HEK293 (cell line): ENCODE results near the gene SMTNL2.

ENCODE experiments used
- GLIS1 ChIP-seq: fragments of 450-650 bp; formaldehyde crosslinking; IDR thresholded peaks from 2 replicates; pipeline ENCODE4 v1.5.1; 2016; ENCODE audit warnings: missing biosample characterization, missing genetic modification characterization
- MEIS1 ChIP-seq: sonication (generic); formaldehyde crosslinking; IDR thresholded peaks from 2 replicates; pipeline ENCODE4 v1.8.1; 2022; ENCODE audit warnings: missing genetic modification reagents, mild to moderate bottlenecking, borderline replicate concordance
- MYNN ChIP-seq: fragments of 450-650 bp; formaldehyde crosslinking; IDR thresholded peaks from 2 replicates; pipeline ENCODE4 v1.5.1; 2016; ENCODE audit warnings: missing biosample characterization, missing genetic modification characterization, borderline replicate concordance
- OSR2 ChIP-seq: fragments of 450-650 bp; formaldehyde crosslinking; IDR thresholded peaks from 2 replicates; pipeline ENCODE4 v1.5.1; 2016; ENCODE audit warnings: missing biosample characterization, missing genetic modification characterization
- SCRT1 ChIP-seq: fragments of 450-650 bp; formaldehyde crosslinking; IDR thresholded peaks from 2 replicates; pipeline ENCODE4 v1.5.1; 2016; ENCODE audit warnings: missing biosample characterization, missing genetic modification characterization, borderline replicate concordance
- SP3 ChIP-seq: fragments of 450-650 bp; formaldehyde crosslinking; IDR thresholded peaks from 2 replicates; pipeline ENCODE4 v1.5.1; 2016; ENCODE audit warnings: missing biosample characterization, missing genetic modification characterization
- TRIM28 ChIP-seq: IDR thresholded peaks from 2 replicates; pipeline ENCODE4 v1.6.1; 2011; ENCODE audit warnings: low read length, control low read depth, borderline replicate concordance
- YY2 ChIP-seq: fragments of 450-650 bp; formaldehyde crosslinking; IDR thresholded peaks from 2 replicates; pipeline ENCODE4 v1.5.1; 2016; ENCODE audit warnings: missing biosample characterization, missing genetic modification characterization
- ZBTB48 ChIP-seq: fragments of 450-650 bp; formaldehyde crosslinking; IDR thresholded peaks from 2 replicates; pipeline ENCODE4 v1.5.1; 2016; ENCODE audit warnings: missing biosample characterization, missing genetic modification characterization
- ZIC2 ChIP-seq: fragments of 450-650 bp; formaldehyde crosslinking; IDR thresholded peaks from 2 replicates; pipeline ENCODE4 v1.5.1; 2016; ENCODE audit warnings: missing biosample characterization, missing genetic modification characterization
- ZNF174 ChIP-seq: fragments of 450-650 bp; formaldehyde crosslinking; IDR thresholded peaks from 2 replicates; pipeline ENCODE4 v1.5.0; 2017; ENCODE audit warnings: missing biosample characterization, mild to moderate bottlenecking, missing genetic modification characterization
- ZNF24 ChIP-seq: fragments of 450-650 bp; formaldehyde crosslinking; IDR thresholded peaks from 2 replicates; pipeline ENCODE4 v1.5.1; 2016; ENCODE audit warnings: missing biosample characterization, missing genetic modification characterization
- ZNF335 ChIP-seq: fragments of 450-650 bp; formaldehyde crosslinking; conservative IDR thresholded peaks from 2 replicates; pipeline ENCODE4 v1.5.1; 2016; ENCODE audit warnings: missing biosample characterization, missing genetic modification characterization
- ZNF341 ChIP-seq: fragments of 450-650 bp; formaldehyde crosslinking; IDR thresholded peaks from 2 replicates; pipeline ENCODE4; 2016; ENCODE audit warnings: low read depth, missing biosample characterization, missing genetic modification characterization
- ZNF555 ChIP-seq: fragments of 450-650 bp; formaldehyde crosslinking; conservative IDR thresholded peaks from 2 replicates; pipeline ENCODE4 v1.5.1; 2017; ENCODE audit warnings: missing biosample characterization, mild to moderate bottlenecking, missing genetic modification characterization, inconsistent platforms
- ZNF585B ChIP-seq: fragments of 450-650 bp; formaldehyde crosslinking; IDR thresholded peaks from 2 replicates; pipeline ENCODE4 v1.5.1; 2016; ENCODE audit warnings: missing biosample characterization, missing genetic modification characterization
- ZNF596 ChIP-seq: fragments of 450-650 bp; IDR thresholded peaks from 2 replicates; pipeline ENCODE4 v1.5.0; 2018; ENCODE audit warnings: missing biosample characterization, mild to moderate bottlenecking, missing genetic modification characterization, moderate library complexity
- ZNF623 ChIP-seq: fragments of 450-650 bp; formaldehyde crosslinking; IDR thresholded peaks from 2 replicates; pipeline ENCODE4 v1.5.1; 2016; ENCODE audit warnings: missing biosample characterization, missing genetic modification characterization
- TF ChIP-seq, protein P1 (sequence below): fragments of 450-650 bp; IDR thresholded peaks from 2 replicates; pipeline ENCODE4 v1.5.1; 2018; ENCODE audit warnings: missing biosample characterization, mild to moderate bottlenecking, missing genetic modification characterization
- TF ChIP-seq, protein P2 (sequence below): fragments of 450-650 bp; formaldehyde crosslinking; IDR thresholded peaks from 2 replicates; pipeline ENCODE4 v1.5.1; 2017; ENCODE audit warnings: missing biosample characterization, missing genetic modification characterization
- TF ChIP-seq, protein P3 (sequence below): fragments of 450-650 bp; formaldehyde crosslinking; conservative IDR thresholded peaks from 2 replicates; pipeline ENCODE4 v1.5.1; 2016; ENCODE audit warnings: low read depth, missing biosample characterization, missing genetic modification characterization
- TF ChIP-seq, protein P4 (sequence below): fragments of 450-650 bp; formaldehyde crosslinking; IDR thresholded peaks from 2 replicates; pipeline ENCODE4 v1.5.1; 2016; ENCODE audit warnings: missing biosample characterization, missing genetic modification characterization
- TF ChIP-seq, protein P5 (sequence below): fragments of 450-650 bp; formaldehyde crosslinking; optimal IDR thresholded peaks from 2 replicates; pipeline ENCODE3; 2016; ENCODE audit warnings: missing biosample characterization, mild to moderate bottlenecking, missing genetic modification characterization
- TF ChIP-seq, protein P6 (sequence below): fragments of 450-650 bp; formaldehyde crosslinking; IDR thresholded peaks from 2 replicates; pipeline ENCODE4 v1.5.1; 2016; ENCODE audit warnings: missing biosample characterization, missing genetic modification characterization
- TF ChIP-seq, protein P7 (sequence below): fragments of 450-650 bp; formaldehyde crosslinking; IDR thresholded peaks from 2 replicates; pipeline ENCODE4 v1.5.1; 2017; ENCODE audit warnings: missing biosample characterization, missing genetic modification characterization

Gene SMTNL2

DNA sequence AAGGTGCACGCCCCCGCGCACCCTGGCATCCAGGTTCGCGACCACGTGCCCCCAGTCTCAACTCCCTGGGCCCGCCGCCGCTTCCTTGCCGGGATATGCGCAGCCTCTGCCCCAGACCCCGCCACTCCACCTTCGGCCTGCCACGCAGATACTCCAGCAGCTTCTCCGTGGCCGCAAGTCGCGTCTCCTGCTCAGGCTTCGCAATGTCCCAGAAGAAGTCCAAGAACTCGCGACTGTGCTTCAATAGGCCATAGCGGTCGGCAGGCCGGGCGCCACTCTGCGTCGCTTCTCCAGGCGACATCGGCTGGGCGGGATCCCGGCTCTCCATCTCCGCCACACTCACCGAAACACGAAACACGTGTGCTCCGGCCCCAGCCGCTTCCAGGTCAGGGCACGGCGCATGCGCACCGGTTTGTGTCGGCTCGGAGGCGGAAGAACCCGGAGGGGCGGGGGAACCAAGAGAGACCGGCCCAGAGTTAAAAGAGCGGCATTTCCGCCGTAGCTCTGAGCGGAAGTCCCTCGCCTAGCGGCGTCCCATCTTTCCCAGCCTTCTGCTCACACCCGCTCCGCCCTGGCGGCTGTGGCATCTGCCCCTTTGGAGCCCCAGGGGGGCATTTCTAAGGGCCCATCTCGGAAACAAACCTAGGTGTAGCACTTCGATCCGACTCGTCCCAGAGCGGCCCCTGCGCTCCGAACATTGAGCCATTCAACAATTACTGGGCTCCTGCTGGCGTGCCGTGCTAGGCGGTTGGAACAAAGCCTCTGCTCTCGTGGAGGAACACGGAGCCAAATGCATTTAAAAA is 29.1 kb upstream of the SMTNL2 start, which contains the start of gene MYBBP1A (continued):
- TF ChIP-seq, protein P1, sequence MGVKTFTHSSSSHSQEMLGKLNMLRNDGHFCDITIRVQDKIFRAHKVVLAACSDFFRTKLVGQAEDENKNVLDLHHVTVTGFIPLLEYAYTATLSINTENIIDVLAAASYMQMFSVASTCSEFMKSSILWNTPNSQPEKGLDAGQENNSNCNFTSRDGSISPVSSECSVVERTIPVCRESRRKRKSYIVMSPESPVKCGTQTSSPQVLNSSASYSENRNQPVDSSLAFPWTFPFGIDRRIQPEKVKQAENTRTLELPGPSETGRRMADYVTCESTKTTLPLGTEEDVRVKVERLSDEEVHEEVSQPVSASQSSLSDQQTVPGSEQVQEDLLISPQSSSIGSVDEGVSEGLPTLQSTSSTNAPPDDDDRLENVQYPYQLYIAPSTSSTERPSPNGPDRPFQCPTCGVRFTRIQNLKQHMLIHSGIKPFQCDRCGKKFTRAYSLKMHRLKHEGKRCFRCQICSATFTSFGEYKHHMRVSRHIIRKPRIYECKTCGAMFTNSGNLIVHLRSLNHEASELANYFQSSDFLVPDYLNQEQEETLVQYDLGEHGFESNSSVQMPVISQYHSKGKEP (tag by site-specific recombination) = no peak
- no peak; the same call in 1 of the 2 replicates for TF ChIP-seq OSR2 (tag by site-specific recombination)
- no peak for TF ChIP-seq ZNF555 (tag by site-specific recombination)
- TF ChIP-seq YY2 (tag by site-specific recombination) = peak; percentile 31; the same call in 1 of the 2 replicates
- no peak for TF ChIP-seq ZNF623
- TF ChIP-seq MEIS1 (CRISPR knock-in tag) = no peak
- no peak for TF ChIP-seq SCRT1 (tag by site-specific recombination)
- TF ChIP-seq ZNF24 = no peak
- TF ChIP-seq ZNF596 (tag by site-specific recombination) = peak; percentile 19; the same call in 1 of the 2 replicates
- no peak for TF ChIP-seq MYNN (tag by site-specific recombination)
- TF ChIP-seq, protein P2, sequence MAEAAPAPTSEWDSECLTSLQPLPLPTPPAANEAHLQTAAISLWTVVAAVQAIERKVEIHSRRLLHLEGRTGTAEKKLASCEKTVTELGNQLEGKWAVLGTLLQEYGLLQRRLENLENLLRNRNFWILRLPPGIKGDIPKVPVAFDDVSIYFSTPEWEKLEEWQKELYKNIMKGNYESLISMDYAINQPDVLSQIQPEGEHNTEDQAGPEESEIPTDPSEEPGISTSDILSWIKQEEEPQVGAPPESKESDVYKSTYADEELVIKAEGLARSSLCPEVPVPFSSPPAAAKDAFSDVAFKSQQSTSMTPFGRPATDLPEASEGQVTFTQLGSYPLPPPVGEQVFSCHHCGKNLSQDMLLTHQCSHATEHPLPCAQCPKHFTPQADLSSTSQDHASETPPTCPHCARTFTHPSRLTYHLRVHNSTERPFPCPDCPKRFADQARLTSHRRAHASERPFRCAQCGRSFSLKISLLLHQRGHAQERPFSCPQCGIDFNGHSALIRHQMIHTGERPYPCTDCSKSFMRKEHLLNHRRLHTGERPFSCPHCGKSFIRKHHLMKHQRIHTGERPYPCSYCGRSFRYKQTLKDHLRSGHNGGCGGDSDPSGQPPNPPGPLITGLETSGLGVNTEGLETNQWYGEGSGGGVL = no peak
- TF ChIP-seq SP3 = peak; percentile 58; the same call in 1 of the 2 replicates
- peak; percentile 82 for TF ChIP-seq ZNF335 (tag by site-specific recombination)
- no peak for TF ChIP-seq ZNF585B (tag by site-specific recombination)
- TF ChIP-seq TRIM28 = no peak
- TF ChIP-seq, protein P3, sequence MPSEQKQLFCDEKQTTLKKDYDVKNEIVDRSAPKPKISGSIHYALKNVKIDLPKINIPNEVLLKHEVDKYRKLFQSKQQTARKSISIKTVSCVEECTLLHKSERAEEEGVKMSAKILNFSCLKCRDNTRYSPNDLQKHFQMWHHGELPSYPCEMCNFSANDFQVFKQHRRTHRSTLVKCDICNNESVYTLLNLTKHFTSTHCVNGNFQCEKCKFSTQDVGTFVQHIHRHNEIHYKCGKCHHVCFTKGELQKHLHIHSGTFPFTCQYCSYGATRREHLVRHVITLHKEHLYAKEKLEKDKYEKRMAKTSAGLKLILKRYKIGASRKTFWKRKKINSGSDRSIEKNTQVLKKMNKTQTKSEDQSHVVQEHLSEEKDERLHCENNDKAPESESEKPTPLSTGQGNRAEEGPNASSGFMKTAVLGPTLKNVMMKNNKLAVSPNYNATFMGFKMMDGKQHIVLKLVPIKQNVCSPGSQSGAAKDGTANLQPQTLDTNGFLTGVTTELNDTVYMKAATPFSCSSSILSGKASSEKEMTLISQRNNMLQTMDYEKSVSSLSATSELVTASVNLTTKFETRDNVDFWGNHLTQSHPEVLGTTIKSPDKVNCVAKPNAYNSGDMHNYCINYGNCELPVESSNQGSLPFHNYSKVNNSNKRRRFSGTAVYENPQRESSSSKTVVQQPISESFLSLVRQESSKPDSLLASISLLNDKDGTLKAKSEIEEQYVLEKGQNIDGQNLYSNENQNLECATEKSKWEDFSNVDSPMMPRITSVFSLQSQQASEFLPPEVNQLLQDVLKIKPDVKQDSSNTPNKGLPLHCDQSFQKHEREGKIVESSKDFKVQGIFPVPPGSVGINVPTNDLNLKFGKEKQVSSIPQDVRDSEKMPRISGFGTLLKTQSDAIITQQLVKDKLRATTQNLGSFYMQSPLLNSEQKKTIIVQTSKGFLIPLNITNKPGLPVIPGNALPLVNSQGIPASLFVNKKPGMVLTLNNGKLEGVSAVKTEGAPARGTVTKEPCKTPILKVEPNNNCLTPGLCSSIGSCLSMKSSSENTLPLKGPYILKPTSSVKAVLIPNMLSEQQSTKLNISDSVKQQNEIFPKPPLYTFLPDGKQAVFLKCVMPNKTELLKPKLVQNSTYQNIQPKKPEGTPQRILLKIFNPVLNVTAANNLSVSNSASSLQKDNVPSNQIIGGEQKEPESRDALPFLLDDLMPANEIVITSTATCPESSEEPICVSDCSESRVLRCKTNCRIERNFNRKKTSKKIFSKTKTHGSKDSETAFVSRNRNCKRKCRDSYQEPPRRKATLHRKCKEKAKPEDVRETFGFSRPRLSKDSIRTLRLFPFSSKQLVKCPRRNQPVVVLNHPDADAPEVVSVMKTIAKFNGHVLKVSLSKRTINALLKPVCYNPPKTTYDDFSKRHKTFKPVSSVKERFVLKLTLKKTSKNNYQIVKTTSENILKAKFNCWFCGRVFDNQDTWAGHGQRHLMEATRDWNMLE (tag by site-specific recombination) = peak; percentile 73; the same call in 1 of the 2 replicates
- TF ChIP-seq ZNF174 (tag by site-specific recombination) = no peak
- TF ChIP-seq ZIC2 (tag by site-specific recombination) = peak; percentile 44; the same call in 1 of the 2 replicates
- no peak for TF ChIP-seq ZBTB48 (tag by site-specific recombination)
- TF ChIP-seq, protein P4, sequence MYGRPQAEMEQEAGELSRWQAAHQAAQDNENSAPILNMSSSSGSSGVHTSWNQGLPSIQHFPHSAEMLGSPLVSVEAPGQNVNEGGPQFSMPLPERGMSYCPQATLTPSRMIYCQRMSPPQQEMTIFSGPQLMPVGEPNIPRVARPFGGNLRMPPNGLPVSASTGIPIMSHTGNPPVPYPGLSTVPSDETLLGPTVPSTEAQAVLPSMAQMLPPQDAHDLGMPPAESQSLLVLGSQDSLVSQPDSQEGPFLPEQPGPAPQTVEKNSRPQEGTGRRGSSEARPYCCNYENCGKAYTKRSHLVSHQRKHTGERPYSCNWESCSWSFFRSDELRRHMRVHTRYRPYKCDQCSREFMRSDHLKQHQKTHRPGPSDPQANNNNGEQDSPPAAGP (tag by site-specific recombination) = peak; percentile 30; the same call in 1 of the 2 replicates
- TF ChIP-seq, protein P5, sequence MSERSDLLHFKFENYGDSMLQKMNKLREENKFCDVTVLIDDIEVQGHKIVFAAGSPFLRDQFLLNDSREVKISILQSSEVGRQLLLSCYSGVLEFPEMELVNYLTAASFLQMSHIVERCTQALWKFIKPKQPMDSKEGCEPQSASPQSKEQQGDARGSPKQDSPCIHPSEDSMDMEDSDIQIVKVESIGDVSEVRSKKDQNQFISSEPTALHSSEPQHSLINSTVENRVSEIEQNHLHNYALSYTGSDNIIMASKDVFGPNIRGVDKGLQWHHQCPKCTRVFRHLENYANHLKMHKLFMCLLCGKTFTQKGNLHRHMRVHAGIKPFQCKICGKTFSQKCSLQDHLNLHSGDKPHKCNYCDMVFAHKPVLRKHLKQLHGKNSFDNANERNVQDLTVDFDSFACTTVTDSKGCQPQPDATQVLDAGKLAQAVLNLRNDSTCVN (tag by site-specific recombination) = peak; percentile 40
- TF ChIP-seq, protein P6, sequence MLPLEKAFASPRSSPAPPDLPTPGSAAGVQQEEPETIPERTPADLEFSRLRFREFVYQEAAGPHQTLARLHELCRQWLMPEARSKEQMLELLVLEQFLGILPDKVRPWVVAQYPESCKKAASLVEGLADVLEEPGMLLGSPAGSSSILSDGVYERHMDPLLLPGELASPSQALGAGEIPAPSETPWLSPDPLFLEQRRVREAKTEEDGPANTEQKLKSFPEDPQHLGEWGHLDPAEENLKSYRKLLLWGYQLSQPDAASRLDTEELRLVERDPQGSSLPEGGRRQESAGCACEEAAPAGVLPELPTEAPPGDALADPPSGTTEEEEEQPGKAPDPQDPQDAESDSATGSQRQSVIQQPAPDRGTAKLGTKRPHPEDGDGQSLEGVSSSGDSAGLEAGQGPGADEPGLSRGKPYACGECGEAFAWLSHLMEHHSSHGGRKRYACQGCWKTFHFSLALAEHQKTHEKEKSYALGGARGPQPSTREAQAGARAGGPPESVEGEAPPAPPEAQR (tag by site-specific recombination) = no peak
- TF ChIP-seq, protein P7, sequence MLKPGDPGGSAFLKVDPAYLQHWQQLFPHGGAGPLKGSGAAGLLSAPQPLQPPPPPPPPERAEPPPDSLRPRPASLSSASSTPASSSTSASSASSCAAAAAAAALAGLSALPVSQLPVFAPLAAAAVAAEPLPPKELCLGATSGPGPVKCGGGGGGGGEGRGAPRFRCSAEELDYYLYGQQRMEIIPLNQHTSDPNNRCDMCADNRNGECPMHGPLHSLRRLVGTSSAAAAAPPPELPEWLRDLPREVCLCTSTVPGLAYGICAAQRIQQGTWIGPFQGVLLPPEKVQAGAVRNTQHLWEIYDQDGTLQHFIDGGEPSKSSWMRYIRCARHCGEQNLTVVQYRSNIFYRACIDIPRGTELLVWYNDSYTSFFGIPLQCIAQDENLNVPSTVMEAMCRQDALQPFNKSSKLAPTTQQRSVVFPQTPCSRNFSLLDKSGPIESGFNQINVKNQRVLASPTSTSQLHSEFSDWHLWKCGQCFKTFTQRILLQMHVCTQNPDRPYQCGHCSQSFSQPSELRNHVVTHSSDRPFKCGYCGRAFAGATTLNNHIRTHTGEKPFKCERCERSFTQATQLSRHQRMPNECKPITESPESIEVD (tag by site-specific recombination) = no peak
- TF ChIP-seq GLIS1 (tag by site-specific recombination) = peak; percentile 68
- TF ChIP-seq ZNF341 (tag by site-specific recombination) = peak; percentile 95
